Right lung (tissue), 5 donors: ENCODE measurements around the gene KBTBD8. TPM values are rescaled to one million over a fixed set of nuclear protein-coding genes. Genes with fewer than 3 reads are reported as not detected.

ENCODE experiments used
- DNase-seq, 2 donors: peaks; one replicate each; pipeline ENCODE4 v3.0.0-alpha.2; 2013
- polyA plus RNA-seq, 5 donors: library from polyadenylated mRNA; unstranded; fragments of 120-200 nt; gene quantifications; one replicate each; pipeline versions ENCODE4 v1.2.1 to v1.2.3, GENCODE V29; 2013; ENCODE audit warnings: inconsistent platforms in 1 of 5, low replicate concordance in 1 of 5; ENCODE audit not compliant: insufficient read length in 5 of 5, insufficient read depth in 1 of 5

Gene KBTBD8
- polyA plus RNA-seq, 5 donors = 0.97 to 1.8 (median 1.3) TPM

GRCh38 chr3:67034371-67034770 is 36.3 kb downstream of the KBTBD8 start:
- DNase-seq = no peak

- no peak for DNase-seq
Measured at GRCh38 chr3:67037615-67038014, 39.5 kb downstream of the KBTBD8 start.

GRCh38 chr3:67044295-67044694 is 46.2 kb downstream of the KBTBD8 start:
- no peak for DNase-seq

GRCh38 chr3:67044955-67045354 is 46.8 kb downstream of the KBTBD8 start:
- no peak for DNase-seq

- DNase-seq = no peak
Measured at GRCh38 chr3:67045711-67046465, 47.8 kb downstream of the KBTBD8 start.

- no peak for DNase-seq
Measured at GRCh38 chr3:67047051-67047450, 48.9 kb downstream of the KBTBD8 start.

- no peak for DNase-seq
Measured at GRCh38 chr3:67048067-67048714, 50.1 kb downstream of the KBTBD8 start.

- DNase-seq = no peak
Measured at GRCh38 chr3:67048715-67049074, 50.6 kb downstream of the KBTBD8 start.

GRCh38 chr3:67059443-67059842 is 61.3 kb downstream of the KBTBD8 start:
- no peak for DNase-seq
